H9 (cell line): ENCODE measurements around the gene FRAS1. TPM values are rescaled to one million over a fixed set of nuclear protein-coding genes. Genes with fewer than 3 reads are reported as not detected.

Experiments
- DNase-seq: peaks from one replicate; pipeline ENCODE4 v3.0.0-alpha.2; 2017
- H2AFZ ChIP-seq: one replicate; pipeline ENCODE4 v1.6.1; 2013; ENCODE audit warnings: mild to moderate bottlenecking, low read length, control low read depth, moderate library complexity
- H2AK5ac ChIP-seq: 2 replicates; pipeline ENCODE4 v1.6.1; 2013; ENCODE audit warnings: low read length, control low read depth, mixed read lengths; ENCODE audit not compliant: insufficient read length
- H2BK120ac ChIP-seq: one replicate; pipeline ENCODE4 v1.6.1; 2013; ENCODE audit warnings: low read depth, mild to moderate bottlenecking, low read length, control low read depth, inconsistent platforms; ENCODE audit not compliant: poor library complexity, severe bottlenecking
- H2BK12ac ChIP-seq: 2 replicates; pipeline ENCODE4 v1.6.1; 2013; ENCODE audit warnings: low read length, control low read depth, mixed read lengths, low read depth; ENCODE audit not compliant: insufficient read length
- H2BK15ac ChIP-seq: 2 replicates; pipeline ENCODE4 v1.6.1; 2013; ENCODE audit warnings: low read depth, low read length, control low read depth
- H2BK20ac ChIP-seq: one replicate; pipeline ENCODE4 v1.6.1; 2013; ENCODE audit warnings: low read depth, mild to moderate bottlenecking, low read length, control low read depth, inconsistent platforms; ENCODE audit not compliant: poor library complexity, severe bottlenecking
- H2BK5ac ChIP-seq: 2 replicates; pipeline ENCODE4 v1.6.1; 2013; ENCODE audit warnings: low read length, control low read depth, mixed read lengths; ENCODE audit not compliant: insufficient read length
- H3K14ac ChIP-seq: 2 replicates; pipeline ENCODE4 v1.6.1; 2013; ENCODE audit warnings: low read length, control low read depth; ENCODE audit not compliant: insufficient read depth
- H3K18ac ChIP-seq: 2 replicates; pipeline ENCODE4 v1.6.1; 2013; ENCODE audit warnings: low read depth, mild to moderate bottlenecking, mixed read lengths, low read length, control low read depth; ENCODE audit not compliant: insufficient read length
- H3K23ac ChIP-seq: 2 replicates; pipeline ENCODE4 v1.6.1; 2013; ENCODE audit warnings: low read length, control low read depth, mixed read lengths, low read depth; ENCODE audit not compliant: insufficient read length
- H3K23me2 ChIP-seq: 2 replicates; pipeline ENCODE4 v1.6.1; 2013; ENCODE audit warnings: low read depth, mild to moderate bottlenecking, mixed read lengths, low read length, control low read depth; ENCODE audit not compliant: insufficient read length, poor library complexity, severe bottlenecking
- H3K27ac ChIP-seq: 2 replicates; pipeline ENCODE4 v1.5.1; 2013; ENCODE audit warnings: low read length, control low read depth, mixed read lengths, low read depth; ENCODE audit not compliant: insufficient read length
- H3K27me3 ChIP-seq: 2 replicates; pipeline ENCODE4 v1.6.1; 2013; ENCODE audit warnings: low read length, control low read depth, inconsistent platforms; ENCODE audit not compliant: insufficient read depth
- H3K4ac ChIP-seq: 2 replicates; pipeline ENCODE4 v1.6.1; 2013; ENCODE audit warnings: low read depth, mild to moderate bottlenecking, control low read depth, inconsistent platforms, low read length, moderate library complexity
- H3K4me1 ChIP-seq: 2 replicates; pipeline ENCODE4 v1.6.1; 2013; ENCODE audit warnings: low read length, control low read depth, inconsistent platforms; ENCODE audit not compliant: insufficient read depth
- H3K4me2 ChIP-seq: 2 replicates; pipeline ENCODE4 v1.6.1; 2013; ENCODE audit warnings: low read length, control low read depth, mixed read lengths; ENCODE audit not compliant: insufficient read length, insufficient read depth
- H3K56ac ChIP-seq: 2 replicates; pipeline ENCODE4 v1.6.1; 2013; ENCODE audit warnings: low read depth, mild to moderate bottlenecking, mixed read lengths, low read length, control low read depth; ENCODE audit not compliant: insufficient read length
- H3K79me1 ChIP-seq: 2 replicates; pipeline ENCODE4 v1.6.1; 2013; ENCODE audit warnings: low read depth, mild to moderate bottlenecking, moderate library complexity, low read length, control low read depth, inconsistent platforms; ENCODE audit not compliant: insufficient read depth, poor library complexity, severe bottlenecking
- H3K79me2 ChIP-seq: 2 replicates; pipeline ENCODE4 v1.6.1; 2013; ENCODE audit warnings: low read length, control low read depth, inconsistent platforms; ENCODE audit not compliant: insufficient read depth
- H3K9ac ChIP-seq: 2 replicates; pipeline ENCODE4 v1.6.1; 2013; ENCODE audit warnings: low read length, control low read depth, mixed read lengths; ENCODE audit not compliant: insufficient read length; ENCODE audit errors: extremely low read depth
- H3K9me3 ChIP-seq: one replicate; pipeline ENCODE4 v1.6.1; 2013; ENCODE audit warnings: low read depth, low read length, inconsistent platforms; ENCODE audit not compliant: control insufficient read depth
- H3T11ph ChIP-seq: one replicate; pipeline ENCODE4 v1.6.1; 2013; ENCODE audit warnings: mild to moderate bottlenecking, low read length, control low read depth, inconsistent platforms
- H4K20me1 ChIP-seq: one replicate; pipeline ENCODE4 v1.6.1; 2013; ENCODE audit not compliant: control insufficient read depth, insufficient read length, insufficient read depth
- H4K5ac ChIP-seq: 2 replicates; pipeline ENCODE4 v1.6.1; 2013; ENCODE audit warnings: low read depth, mild to moderate bottlenecking, mixed read lengths, low read length, control low read depth; ENCODE audit not compliant: insufficient read length
- H4K8ac ChIP-seq: replicated peaks from 2 replicates; pipeline ENCODE4 v1.6.1; 2013; ENCODE audit warnings: low read length, control low read depth, mixed read lengths, low read depth; ENCODE audit not compliant: insufficient read length
- H4K91ac ChIP-seq: 2 replicates; pipeline ENCODE4 v1.6.1; 2013; ENCODE audit warnings: low read depth, mild to moderate bottlenecking, moderate library complexity, mixed read lengths, low read length, control low read depth; ENCODE audit not compliant: insufficient read length
- H3K27ac Mint-ChIP-seq, 3 experiments: 2 replicates in 2 of 3; 3 replicates in 1 of 3; pipeline ENCODE4 v1.8.0; 2020 to 2021; ENCODE audit warnings: mixed read lengths in 3 of 3, mild to moderate bottlenecking in 1 of 3, moderate library complexity in 1 of 3
- H3K27me3 Mint-ChIP-seq: 2 replicates; pipeline ENCODE4 v1.8.0; 2021; ENCODE audit warnings: low read depth, mild to moderate bottlenecking, moderate library complexity, mixed read lengths
- H3K36me3 Mint-ChIP-seq, 3 experiments: 2 replicates in 2 of 3; 3 replicates in 1 of 3; pipeline ENCODE4 v1.8.0; 2020 to 2021; ENCODE audit warnings: low read depth in 3 of 3, mixed read lengths in 3 of 3; ENCODE audit not compliant: insufficient read depth in 1 of 3
- H3K4me1 Mint-ChIP-seq, 2 experiments: 2 replicates each; pipeline ENCODE4 v1.8.0; 2020; ENCODE audit warnings: mixed read lengths in 2 of 2
- H3K4me3 Mint-ChIP-seq, 2 experiments: 2 replicates in 1 of 2; 3 replicates in 1 of 2; pipeline ENCODE4 v1.8.0; 2020 to 2021; ENCODE audit warnings: mild to moderate bottlenecking in 2 of 2, mixed read lengths in 2 of 2, moderate library complexity in 1 of 2
- H3K9me3 Mint-ChIP-seq, 2 experiments: 2 replicates in 1 of 2; 3 replicates in 1 of 2; pipeline ENCODE4 v1.8.0; 2020; ENCODE audit warnings: mild to moderate bottlenecking in 2 of 2, mixed read lengths in 2 of 2, moderate library complexity in 1 of 2
- WGBS: extraction: QIAGEN DNeasy Blood & Tissue Kit; methylation state at CpG from one replicate; pipeline ENCODE4 v1.1.7; 2013; ENCODE audit warnings: missing lambda C conversion rate, low lambda C conversion rate, mixed read lengths; ENCODE audit not compliant: insufficient read length; ENCODE audit errors: extremely low coverage; 5-methylcytosine and 5-hydroxymethylcytosine counted together
- total RNA-seq: library from RNA; stranded (reverse); gene quantifications from 2 replicates; pipeline ENCODE4 v1.2.1, GENCODE V29; 2021
- TF ChIP-seq, protein P1 (sequence below): fragments of 200-600 bp; sonication (generic); conservative IDR thresholded peaks from 3 replicates; pipeline ENCODE4 v1.8.0; 2021; ENCODE audit warnings: antibody characterized with exemption, mild to moderate bottlenecking

Gene FRAS1
- total RNA-seq, 1 experiment from 2014 or later: 58.5 TPM

GRCh38 chr4:78154972-78155590 lies 98.0 kb downstream of the FRAS1 start:
- Histone ChIP-seq H4K20me1 (no peaks in the 10 kb centered on the region), H4K91ac (no peak overlapping the region), H3K23me2 (no peaks in the 10 kb centered on the region), H3K4ac (no peak overlapping the region), H3K9ac (no peak overlapping the region), H4K5ac (no peak overlapping the region), H4K8ac (no peak overlapping the region), H3K79me1 (peaks cover 14% of the 10 kb centered on the region), H3T11ph (no peak overlapping the region), H3K18ac (no peak overlapping the region), H3K27ac (no peak overlapping the region), H3K27me3 (no peaks in the 10 kb centered on the region), H2BK20ac (no peak overlapping the region), H2AFZ (no peak overlapping the region), H3K9me3 (no peaks in the 10 kb centered on the region), H2BK15ac (no peak overlapping the region), H3K4me1 (peaks cover 6% of the 10 kb centered on the region; the same call in 1 of the 2 replicates), H2AK5ac (no peak overlapping the region), H3K4me2 (no peak overlapping the region), H3K14ac (no peak overlapping the region), H3K56ac (no peak overlapping the region), H2BK5ac (no peak overlapping the region), H3K79me2 (peaks cover 13% of the 10 kb centered on the region; the same call in 1 of the 2 replicates), H2BK12ac (no peak overlapping the region), H2BK120ac (no peak overlapping the region), H3K23ac (no peak overlapping the region)
- WGBS: no CpG with 5 or more reads among the region's 1 CpG
- Mint-ChIP-seq H3K27me3 (no peaks in the 10 kb centered on the region; the same call in 1 of the 2 replicates), H3K4me1 (peaks cover 30 to 37% of the 10 kb centered on the region in 2 experiments), H3K9me3 (no peaks in the 10 kb centered on the region), H3K4me3 (no peak overlapping the region), H3K36me3 (peaks cover 0 to 9% (median 3%) of the 10 kb centered on the region in 3 experiments; a peak in 2 of 7 replicates), H3K27ac (no peak overlapping the region)
- TF ChIP-seq, protein P1, sequence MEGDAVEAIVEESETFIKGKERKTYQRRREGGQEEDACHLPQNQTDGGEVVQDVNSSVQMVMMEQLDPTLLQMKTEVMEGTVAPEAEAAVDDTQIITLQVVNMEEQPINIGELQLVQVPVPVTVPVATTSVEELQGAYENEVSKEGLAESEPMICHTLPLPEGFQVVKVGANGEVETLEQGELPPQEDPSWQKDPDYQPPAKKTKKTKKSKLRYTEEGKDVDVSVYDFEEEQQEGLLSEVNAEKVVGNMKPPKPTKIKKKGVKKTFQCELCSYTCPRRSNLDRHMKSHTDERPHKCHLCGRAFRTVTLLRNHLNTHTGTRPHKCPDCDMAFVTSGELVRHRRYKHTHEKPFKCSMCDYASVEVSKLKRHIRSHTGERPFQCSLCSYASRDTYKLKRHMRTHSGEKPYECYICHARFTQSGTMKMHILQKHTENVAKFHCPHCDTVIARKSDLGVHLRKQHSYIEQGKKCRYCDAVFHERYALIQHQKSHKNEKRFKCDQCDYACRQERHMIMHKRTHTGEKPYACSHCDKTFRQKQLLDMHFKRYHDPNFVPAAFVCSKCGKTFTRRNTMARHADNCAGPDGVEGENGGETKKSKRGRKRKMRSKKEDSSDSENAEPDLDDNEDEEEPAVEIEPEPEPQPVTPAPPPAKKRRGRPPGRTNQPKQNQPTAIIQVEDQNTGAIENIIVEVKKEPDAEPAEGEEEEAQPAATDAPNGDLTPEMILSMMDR: no peak
- DNase-seq: no peak
